Activated T-cell treated with anti-CD3 and anti-CD28 coated beads, Interleukin-2, amount 50 U/mL, for 1 hour (primary cell): Measurements from ENCODE around the gene DNAH9.

Experiments used
- DNase-seq: peaks from one replicate; pipeline ENCODE4 v3.0.0-alpha.2; 2020

DNAH9 gene

GRCh38 chr17:11690681-11691080, 92.4 kb downstream of the DNAH9 start:
- DNase-seq: no peak

- DNase-seq: no peak
Measured at GRCh38 chr17:11692688-11693087, 94.4 kb downstream of the DNAH9 start.

GRCh38 chr17:11693284-11693683, 95.0 kb downstream of the DNAH9 start:
- no peak for DNase-seq

- DNase-seq: no peak
Measured at GRCh38 chr17:11700668-11701067, 102.4 kb downstream of the DNAH9 start.

GRCh38 chr17:11701911-11702310, 103.6 kb downstream of the DNAH9 start:
- no peak for DNase-seq

- no peak for DNase-seq
Measured at GRCh38 chr17:11704041-11704440, 105.8 kb downstream of the DNAH9 start.

- no peak for DNase-seq
Measured at GRCh38 chr17:11705111-11705510, 106.8 kb downstream of the DNAH9 start.

GRCh38 chr17:11707586-11707985, 109.3 kb downstream of the DNAH9 start:
- no peak for DNase-seq

GRCh38 chr17:11712456-11712855, 114.2 kb downstream of the DNAH9 start:
- no peak for DNase-seq

- DNase-seq: no peak
Measured at GRCh38 chr17:11719203-11719602, 120.9 kb downstream of the DNAH9 start.

- no peak for DNase-seq
Measured at GRCh38 chr17:11719856-11720255, 121.6 kb downstream of the DNAH9 start.

- no peak for DNase-seq
Measured at GRCh38 chr17:11720816-11721215, 122.5 kb downstream of the DNAH9 start.

- DNase-seq: no peak
Measured at GRCh38 chr17:11730747-11731146, 132.5 kb downstream of the DNAH9 start.

GRCh38 chr17:11736613-11737312, 138.5 kb downstream of the DNAH9 start:
- DNase-seq: no peak

GRCh38 chr17:11737313-11737679, 139.0 kb downstream of the DNAH9 start:
- DNase-seq: no peak

- no peak for DNase-seq
Measured at GRCh38 chr17:11738151-11738550, 139.9 kb downstream of the DNAH9 start.

- no peak for DNase-seq
Measured at GRCh38 chr17:11739351-11739750, 141.1 kb downstream of the DNAH9 start.

GRCh38 chr17:11739848-11740247, 141.6 kb downstream of the DNAH9 start:
- no peak for DNase-seq

- DNase-seq: no peak
Measured at GRCh38 chr17:11742886-11743285, 144.6 kb downstream of the DNAH9 start.

- no peak for DNase-seq
Measured at GRCh38 chr17:11744696-11745095, 146.4 kb downstream of the DNAH9 start.

GRCh38 chr17:11747441-11747840, 149.2 kb downstream of the DNAH9 start:
- DNase-seq: no peak

- no peak for DNase-seq
Measured at GRCh38 chr17:11757815-11758214, 159.5 kb downstream of the DNAH9 start.

GRCh38 chr17:11768106-11768505, 169.8 kb downstream of the DNAH9 start:
- DNase-seq: no peak

- DNase-seq: no peak
Measured at GRCh38 chr17:11768981-11769380, 170.7 kb downstream of the DNAH9 start.

- no peak for DNase-seq
Measured at GRCh38 chr17:11772031-11772430, 173.8 kb downstream of the DNAH9 start.
